Activated T-cell treated with anti-CD3 and anti-CD28 coated beads, Interleukin-2, amount 50 U/mL, for 24 hours (primary cell): ENCODE measurements around the gene AHRR.

Experiments used
- DNase-seq: peaks from one replicate; pipeline ENCODE4 v3.0.0-alpha.2; 2020
- H3K27ac Mint-ChIP-seq: 2 replicates; pipeline ENCODE4 v1.8.0; 2020; ENCODE audit warnings: mild to moderate bottlenecking, mixed read lengths
- H3K27me3 Mint-ChIP-seq: 2 replicates; pipeline ENCODE4 v1.8.0; 2020; ENCODE audit warnings: mixed read lengths
- H3K36me3 Mint-ChIP-seq: 2 replicates; pipeline ENCODE4 v1.8.0; 2020; ENCODE audit warnings: low read depth, mixed read lengths
- H3K4me1 Mint-ChIP-seq: 2 replicates; pipeline ENCODE4 v1.8.0; 2020; ENCODE audit warnings: low read depth, mixed read lengths
- H3K4me3 Mint-ChIP-seq: 2 replicates; pipeline ENCODE4 v1.8.0; 2020; ENCODE audit warnings: mild to moderate bottlenecking, moderate library complexity, mixed read lengths
- H3K9me3 Mint-ChIP-seq: 2 replicates; pipeline ENCODE4 v1.8.0; 2020; ENCODE audit warnings: mixed read lengths

AHRR gene

GRCh38 chr5:433836-434235 is 112.3 kb downstream of the AHRR start:
- Mint-ChIP-seq H3K36me3 (peaks cover 10% of the 10 kb centered on the region), H3K27me3 (peaks cover 6% of the 10 kb centered on the region), H3K9me3 (no peaks in the 10 kb centered on the region), H3K4me1 (peaks cover 6% of the 10 kb centered on the region), H3K27ac (no peak overlapping the region), H3K4me3 (no peak overlapping the region)
- no peak for DNase-seq

DNA sequence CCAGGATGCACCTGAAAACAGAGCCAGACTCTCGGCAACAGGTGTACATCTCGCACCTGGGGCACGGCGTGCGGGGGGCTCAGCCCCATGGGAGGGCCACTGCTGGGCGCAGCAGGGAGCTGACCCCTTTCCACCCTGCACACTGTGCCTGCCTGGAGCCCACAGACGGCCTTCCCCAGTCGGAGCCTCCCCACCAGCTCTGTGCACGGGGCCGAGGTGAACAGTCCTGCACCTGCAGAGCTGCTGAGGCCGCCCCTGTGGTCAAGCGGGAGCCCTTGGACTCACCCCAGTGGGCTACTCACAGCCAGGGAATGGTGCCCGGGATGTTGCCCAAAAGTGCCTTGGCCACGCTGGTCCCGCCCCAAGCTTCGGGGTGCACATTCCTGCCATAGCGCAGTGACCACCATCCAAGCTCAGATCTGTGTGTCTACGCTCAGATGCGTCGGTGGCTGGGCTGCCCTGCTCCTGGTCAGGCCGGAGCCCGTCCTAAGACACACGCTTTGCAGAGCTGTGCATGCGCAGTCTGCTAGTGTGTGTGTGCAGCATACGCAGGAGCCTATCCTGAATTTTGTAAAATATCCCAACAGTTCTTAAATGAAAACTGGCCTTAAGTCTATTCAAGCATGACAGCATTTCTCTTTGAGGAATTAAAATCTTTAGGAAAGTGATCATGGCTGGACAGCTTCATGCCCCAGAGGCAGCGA is 113.1 kb downstream of the AHRR start:
- peaks cover 5% of the 10 kb centered on the region for H3K4me1 Mint-ChIP-seq
- H3K9me3 Mint-ChIP-seq, result no peaks in the 10 kb centered on the region
- peaks cover 6% of the 10 kb centered on the region for H3K27me3 Mint-ChIP-seq
- no peak for DNase-seq
- peaks cover 7% of the 10 kb centered on the region for H3K36me3 Mint-ChIP-seq
- H3K4me3 Mint-ChIP-seq, result no peak overlapping the region
- no peak overlapping the region for H3K27ac Mint-ChIP-seq

GRCh38 chr5:435156-435790 is 113.8 kb downstream of the AHRR start:
- H3K4me3 Mint-ChIP-seq, result no peak overlapping the region
- no peak overlapping the region for H3K27ac Mint-ChIP-seq
- H3K36me3 Mint-ChIP-seq, result peaks cover 2% of the 10 kb centered on the region
- H3K27me3 Mint-ChIP-seq, result peaks cover 3% of the 10 kb centered on the region
- peaks cover 5% of the 10 kb centered on the region for H3K4me1 Mint-ChIP-seq
- DNase-seq, result peak; percentile 20
- H3K9me3 Mint-ChIP-seq, result no peaks in the 10 kb centered on the region

DNA sequence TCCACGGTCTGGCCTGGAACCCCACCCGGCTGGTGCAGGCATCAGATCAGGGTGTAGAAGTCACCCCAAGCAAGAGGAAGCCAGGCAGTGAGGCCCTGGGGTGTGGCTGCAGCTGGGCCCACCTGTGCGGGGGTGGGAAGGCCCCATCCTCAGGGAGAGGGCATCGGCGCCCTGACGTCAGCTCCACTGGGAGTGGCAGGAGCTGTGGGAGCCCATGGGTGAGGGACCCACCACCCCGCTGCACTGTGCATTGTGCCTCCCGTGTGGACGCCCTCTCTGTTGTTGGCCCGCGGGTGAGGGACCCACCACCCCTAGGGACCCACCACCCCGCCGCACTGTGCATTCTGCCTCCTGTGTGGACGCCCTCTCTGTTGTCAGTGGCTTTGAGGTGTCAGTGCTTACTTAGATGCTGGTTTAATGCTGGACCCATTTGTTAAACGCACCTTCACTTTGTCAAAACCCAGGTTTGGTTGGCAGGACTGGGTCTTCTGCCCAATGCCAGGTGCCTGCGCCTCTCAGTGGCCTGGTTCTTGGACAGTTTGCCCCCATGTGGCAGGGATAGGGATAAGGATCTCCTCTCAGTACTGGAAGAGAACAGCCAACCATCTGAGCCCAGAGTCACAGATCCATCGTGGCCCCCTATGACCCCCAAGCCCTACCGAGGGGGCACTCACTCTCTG is 114.6 kb downstream of the AHRR start:
- Mint-ChIP-seq H3K27me3 (peaks cover 3% of the 10 kb centered on the region), H3K4me3 (no peak overlapping the region), H3K27ac (no peak overlapping the region), H3K36me3 (peaks cover 2% of the 10 kb centered on the region), H3K4me1 (peaks cover 1% of the 10 kb centered on the region), H3K9me3 (no peaks in the 10 kb centered on the region)
- DNase-seq, result peak; percentile 32

- Mint-ChIP-seq H3K4me3 (no peak overlapping the region), H3K4me1 (peaks cover under 1% of the 10 kb centered on the region), H3K27me3 (peaks cover 3% of the 10 kb centered on the region), H3K27ac (no peak overlapping the region), H3K36me3 (peaks cover 2% of the 10 kb centered on the region), H3K9me3 (no peaks in the 10 kb centered on the region)
- DNase-seq, result no peak
Measured at GRCh38 chr5:436641-436975, 115.1 kb downstream of the AHRR start.

GRCh38 chr5:437281-437771 is 115.8 kb downstream of the AHRR start:
- Mint-ChIP-seq H3K36me3 (peaks cover 9% of the 10 kb centered on the region), H3K9me3 (no peaks in the 10 kb centered on the region), H3K4me3 (no peak overlapping the region), H3K27ac (no peak overlapping the region), H3K27me3 (peaks cover 3% of the 10 kb centered on the region), H3K4me1 (peaks cover 8% of the 10 kb centered on the region)
- DNase-seq, result no peak

DNA sequence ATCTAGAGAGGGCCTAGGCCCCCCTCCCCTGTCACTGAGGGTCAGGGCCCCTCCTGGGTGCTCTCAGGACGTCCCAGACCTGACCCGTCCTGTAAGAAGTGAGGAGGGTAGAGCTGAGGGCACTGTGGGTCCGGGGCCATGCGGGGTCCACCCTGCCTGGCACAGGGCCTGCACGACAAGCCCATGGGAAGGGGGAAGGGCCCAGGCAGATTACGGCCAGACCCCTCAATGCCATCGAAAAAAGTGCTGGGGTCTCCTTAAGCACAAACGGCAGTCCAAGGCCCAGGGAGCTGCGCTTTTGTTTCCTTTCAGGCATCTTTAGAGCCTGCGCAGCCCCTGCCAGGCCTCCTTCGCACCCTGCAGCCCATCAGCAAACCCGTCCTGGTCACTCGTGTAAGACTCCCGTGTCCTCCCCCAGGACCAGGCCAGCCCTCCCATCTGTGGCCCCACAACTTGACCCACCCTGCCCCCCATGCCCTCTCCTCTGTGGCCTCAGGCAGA is 117.0 kb downstream of the AHRR start:
- H3K4me3 Mint-ChIP-seq, result no peak overlapping the region
- H3K4me1 Mint-ChIP-seq, result peaks cover 12% of the 10 kb centered on the region
- peaks cover 3% of the 10 kb centered on the region for H3K27me3 Mint-ChIP-seq
- no peaks in the 10 kb centered on the region for H3K9me3 Mint-ChIP-seq
- no peak for DNase-seq
- no peak overlapping the region for H3K27ac Mint-ChIP-seq
- H3K36me3 Mint-ChIP-seq, result peaks cover 13% of the 10 kb centered on the region

- Mint-ChIP-seq H3K4me1 (peaks cover 17% of the 10 kb centered on the region), H3K27me3 (peaks cover 3% of the 10 kb centered on the region), H3K36me3 (peaks cover 16% of the 10 kb centered on the region), H3K27ac (no peak overlapping the region), H3K4me3 (no peak overlapping the region), H3K9me3 (no peaks in the 10 kb centered on the region)
- DNase-seq, result no peak
Measured at GRCh38 chr5:439181-439580, 117.7 kb downstream of the AHRR start.

- DNase-seq, result no peak
- H3K36me3 Mint-ChIP-seq, result peaks cover 20% of the 10 kb centered on the region
- peaks cover 3% of the 10 kb centered on the region for H3K27me3 Mint-ChIP-seq
- no peak overlapping the region for H3K27ac Mint-ChIP-seq
- no peak overlapping the region for H3K4me3 Mint-ChIP-seq
- peaks cover 21% of the 10 kb centered on the region for H3K4me1 Mint-ChIP-seq
- H3K9me3 Mint-ChIP-seq, result no peaks in the 10 kb centered on the region
Measured at GRCh38 chr5:439636-440035, 118.1 kb downstream of the AHRR start.

DNA sequence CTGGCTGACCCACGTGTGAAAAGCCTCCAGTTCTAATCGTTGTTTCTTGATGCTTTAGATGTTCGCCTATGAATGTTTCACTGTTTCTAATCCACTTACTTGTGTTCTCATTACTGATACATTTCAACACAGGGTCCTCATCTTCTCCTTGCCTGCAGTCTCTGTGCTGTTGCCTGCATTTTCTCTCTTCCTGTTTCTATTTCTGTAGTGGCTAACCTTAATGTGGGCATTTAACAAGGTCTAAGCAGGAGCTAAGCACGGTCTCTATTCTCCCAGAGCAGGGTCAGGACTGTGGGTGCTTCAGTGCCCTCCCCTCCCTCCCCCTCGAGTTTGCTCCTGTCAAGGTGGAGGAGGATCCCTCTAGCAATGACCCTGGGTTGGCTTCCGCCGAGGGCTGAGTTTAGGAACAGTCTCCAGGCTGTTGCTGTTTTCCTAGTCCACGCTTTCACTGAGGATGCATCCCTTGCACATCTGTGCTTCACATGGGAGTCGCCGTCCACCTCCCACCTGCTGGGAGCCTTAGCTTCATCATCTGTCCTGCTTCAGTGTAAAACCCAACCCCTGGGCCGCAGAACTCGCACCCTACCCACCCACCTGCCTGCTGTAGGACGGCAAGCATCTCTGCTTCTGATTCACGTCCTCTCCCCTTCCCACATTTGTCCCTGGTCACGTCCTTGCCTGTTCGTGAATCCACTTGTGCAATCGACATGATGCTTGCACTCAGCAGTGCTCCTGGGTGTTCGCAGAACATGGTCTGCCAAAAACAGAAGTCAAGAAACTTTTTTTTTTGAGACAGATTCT is 119.1 kb downstream of the AHRR start:
- Mint-ChIP-seq H3K4me1 (peaks cover 27% of the 10 kb centered on the region), H3K4me3 (no peak overlapping the region), H3K36me3 (peaks cover 25% of the 10 kb centered on the region), H3K27ac (peak overlapping the region; percentile 17), H3K27me3 (peaks cover under 1% of the 10 kb centered on the region), H3K9me3 (no peaks in the 10 kb centered on the region)
- no peak for DNase-seq

- Mint-ChIP-seq H3K9me3 (no peaks in the 10 kb centered on the region), H3K4me1 (peaks cover 36% of the 10 kb centered on the region), H3K27me3 (no peaks in the 10 kb centered on the region), H3K27ac (peak overlapping the region; percentile 98), H3K36me3 (peaks cover 35% of the 10 kb centered on the region), H3K4me3 (peak overlapping the region; percentile 96)
- no peak for DNase-seq
Measured at GRCh38 chr5:441996-442334, 120.5 kb downstream of the AHRR start.

- H3K4me3 Mint-ChIP-seq, result peak within 1 kb of the TSS; percentile 96
- peaks cover 40% of the 10 kb centered on the region for H3K4me1 Mint-ChIP-seq
- no peaks in the 10 kb centered on the region for H3K27me3 Mint-ChIP-seq
- DNase-seq, result peak; percentile 87
- peaks cover 42% of the 10 kb centered on the region for H3K36me3 Mint-ChIP-seq
- no peaks in the 10 kb centered on the region for H3K9me3 Mint-ChIP-seq
- peak within 1 kb of the TSS; percentile 98 for H3K27ac Mint-ChIP-seq
Measured at GRCh38 chr5:442335-443238, 121.1 kb downstream of the AHRR start, which contains the start of gene EXOC3. Gene EXOC3, plus strand, starts transcription at chr5:443176. Its CDS starts 3,030 bp downstream, at chr5:446206.

- Mint-ChIP-seq H3K4me3 (peak overlapping the region; percentile 96), H3K27me3 (no peaks in the 10 kb centered on the region), H3K27ac (peak overlapping the region; percentile 89), H3K36me3 (peaks cover 51% of the 10 kb centered on the region), H3K9me3 (no peaks in the 10 kb centered on the region), H3K4me1 (peaks cover 47% of the 10 kb centered on the region)
- DNase-seq, result no peak
Measured at GRCh38 chr5:443239-444151, 122.0 kb downstream of the AHRR start.
